GM12878 (cell line): ENCODE measurements around the gene DUSP11. TPM values are rescaled to one million over a fixed set of nuclear protein-coding genes. Genes with fewer than 3 reads are reported as not detected.
A peak's percentile ranks its signal among the peaks of the same experiment; 100 is the strongest.

Experiments
- BACH1 ChIP-seq: fragments of 450-650 bp; IDR thresholded peaks from 2 replicates; pipeline ENCODE4 v1.6.1; 2017; ENCODE audit warnings: mild to moderate bottlenecking, borderline replicate concordance
- BRCA1 ChIP-seq: IDR thresholded peaks from 2 replicates; pipeline ENCODE4 v1.6.1; 2011; ENCODE audit warnings: low read depth, low read length, improper control_type of control experiment
- CHD2 ChIP-seq: IDR thresholded peaks from 2 replicates; pipeline ENCODE4 v1.6.1; 2011; ENCODE audit warnings: low read depth, low read length, improper control_type of control experiment, borderline replicate concordance
- EGR1 ChIP-seq, 2 experiments: IDR thresholded peaks; 1 replicate in 1 of 2; 2 replicates in 1 of 2; pipeline ENCODE4 v1.6.1; 2011 to 2012; ENCODE audit warnings: low read depth in 2 of 2, low read length in 2 of 2, borderline replicate concordance in 1 of 2, mild to moderate bottlenecking in 1 of 2, moderate library complexity in 1 of 2
- ESRRA ChIP-seq: IDR thresholded peaks from 2 replicates; pipeline ENCODE4 v1.6.1; 2012; ENCODE audit warnings: mild to moderate bottlenecking, low read length, improper control_type of control experiment
- HDAC2 ChIP-seq: fragments of 200-600 bp; sonication (generic); IDR thresholded peaks from 2 replicates; pipeline ENCODE4 v1.6.1; 2017
- JUND ChIP-seq: IDR thresholded peaks from 2 replicates; pipeline ENCODE4 v1.6.1; 2012; ENCODE audit warnings: low read depth, mild to moderate bottlenecking, low read length, improper control_type of control experiment, moderate library complexity
- MXI1 ChIP-seq: fragments of 150-350 bp; IDR thresholded peaks from 2 replicates; pipeline ENCODE4 v1.6.1; 2011; ENCODE audit warnings: low read depth, mild to moderate bottlenecking, inconsistent platforms, low read length, improper control_type of control experiment
- MYC ChIP-seq: IDR thresholded peaks from 2 replicates; pipeline ENCODE4 v1.6.1; 2011; ENCODE audit warnings: mild to moderate bottlenecking, low read length, moderate library complexity, inconsistent platforms; ENCODE audit not compliant: insufficient read depth, insufficient replicate concordance, insufficient read length, severe bottlenecking
- POLR2AphosphoS2 ChIP-seq: IDR thresholded peaks from 2 replicates; pipeline ENCODE4 v1.6.1; 2011; ENCODE audit warnings: low read depth, mild to moderate bottlenecking, low read length, improper control_type of control experiment, moderate library complexity
- RAD21 ChIP-seq: IDR thresholded peaks from 2 replicates; pipeline ENCODE4 v1.6.1; 2011; ENCODE audit warnings: mild to moderate bottlenecking, low read depth, low read length, moderate library complexity; ENCODE audit not compliant: insufficient read depth
- RB1 ChIP-seq: fragments of 450-650 bp; formaldehyde crosslinking; IDR thresholded peaks from 2 replicates; pipeline ENCODE4 v1.6.1; 2017; ENCODE audit warnings: mild to moderate bottlenecking, borderline replicate concordance
- RFX5 ChIP-seq: IDR thresholded peaks from 2 replicates; pipeline ENCODE4 v1.6.1; 2011; ENCODE audit warnings: low read depth, low read length, improper control_type of control experiment
- RUNX3 ChIP-seq: IDR thresholded peaks from 2 replicates; pipeline ENCODE4 v1.6.1; 2012; ENCODE audit warnings: low read length, inconsistent platforms
- SIN3A ChIP-seq: IDR thresholded peaks from 2 replicates; pipeline ENCODE4 v1.6.1; 2012; ENCODE audit warnings: low read depth, low read length, improper control_type of control experiment
- SIX5 ChIP-seq: IDR thresholded peaks from 2 replicates; pipeline ENCODE4 v1.6.1; 2011; ENCODE audit warnings: mild to moderate bottlenecking, low read depth, low read length, moderate library complexity; ENCODE audit not compliant: severe bottlenecking
- ZNF274 ChIP-seq: IDR thresholded peaks from one replicate; pipeline ENCODE4 v1.8.0; 2011; ENCODE audit not compliant: insufficient read length, insufficient read depth
- polyA plus RNA-seq, 11 experiments: library from polyadenylated mRNA; depleted of rRNA in 4 of 11; unstranded in 6 of 11; stranded (reverse) in 5 of 11; fragments of >200 nt; fragmentation: Nextera tagmentation in 4 of 11; fragmentation: Illumina TruSeq in 1 of 11; extraction: Ambion mirVana in 4 of 11; extraction: Trizol in 1 of 11; gene quantifications; 1 replicate in 1 of 11; 2 replicates in 10 of 11; pipeline versions ENCODE4 v1.2.1 to v1.2.3, GENCODE V29; 2011 to 2016; ENCODE audit warnings: inconsistent platforms in 2 of 11, missing spikeins in 2 of 11, low read depth in 1 of 11
- total RNA-seq, 4 experiments: library from RNA; depleted of rRNA in 3 of 4; stranded (reverse); fragments of >200 nt in 3 of 4; fragmentation: Illumina TruSeq in 1 of 4; extraction: Trizol in 1 of 4; gene quantifications; 2 replicates each; pipeline versions ENCODE4 v1.2.1 to v1.2.3, GENCODE V29; 2013 to 2021
- TF ChIP-seq, protein P1 (sequence below): fragments of 450-650 bp; IDR thresholded peaks from 2 replicates; pipeline ENCODE4 v1.6.1; 2017; ENCODE audit warnings: mild to moderate bottlenecking, moderate library complexity
- TF ChIP-seq, protein P2 (sequence below): fragments of 150-350 bp; IDR thresholded peaks from 2 replicates; pipeline ENCODE4 v1.6.1; 2016; ENCODE audit warnings: low read depth, low read length
- TF ChIP-seq, protein P3 (sequence below): fragments of 450-650 bp; IDR thresholded peaks from 2 replicates; pipeline ENCODE4 v1.6.1; 2018; ENCODE audit warnings: borderline replicate concordance, mild to moderate bottlenecking; ENCODE audit not compliant: partially characterized antibody

DUSP11 gene
- total and polyA plus RNA-seq, 10 of the 15 experiments (the other 5 are each of a cell fraction or from before 2014, with no cell fraction given) = 26.4 to 78.4 (median 47.9) TPM

DNA sequence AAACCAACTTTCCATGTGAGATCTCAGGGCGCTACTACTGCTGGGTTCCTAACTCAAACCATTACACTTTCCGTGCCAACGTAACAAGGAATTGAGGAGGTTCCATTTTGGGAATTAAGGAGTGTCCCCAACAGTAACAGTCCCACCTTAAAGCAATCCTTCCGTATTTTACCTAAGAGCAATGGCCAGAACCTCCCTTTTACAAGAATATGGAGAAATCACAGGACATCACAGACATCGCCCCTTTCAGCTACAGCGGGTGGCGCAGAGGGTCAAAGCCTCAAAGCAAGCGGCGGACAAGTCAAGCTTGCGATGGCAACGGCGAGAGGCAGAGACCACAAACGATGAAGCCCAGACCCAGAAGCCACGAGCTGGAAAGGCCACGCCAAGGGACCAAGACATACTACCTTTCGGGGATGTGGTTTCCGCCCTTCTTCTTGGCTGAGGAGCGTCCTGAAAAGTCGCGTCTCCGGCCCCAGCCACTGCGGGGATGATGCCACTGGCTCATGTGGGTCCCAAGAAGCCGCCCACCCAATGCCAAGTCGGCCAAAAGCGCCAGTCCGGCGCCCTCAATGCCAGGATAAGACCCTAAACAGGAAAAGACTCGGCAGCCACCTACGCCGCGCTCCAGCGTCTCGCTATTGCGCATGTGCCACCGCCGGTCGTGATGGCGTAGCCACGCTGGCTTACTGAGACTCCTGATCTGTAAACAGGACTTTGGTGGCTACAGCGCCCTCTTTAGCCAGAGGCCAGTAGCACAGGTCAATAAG is at the start of gene DUSP11 (continued):
- TF ChIP-seq, protein P1, sequence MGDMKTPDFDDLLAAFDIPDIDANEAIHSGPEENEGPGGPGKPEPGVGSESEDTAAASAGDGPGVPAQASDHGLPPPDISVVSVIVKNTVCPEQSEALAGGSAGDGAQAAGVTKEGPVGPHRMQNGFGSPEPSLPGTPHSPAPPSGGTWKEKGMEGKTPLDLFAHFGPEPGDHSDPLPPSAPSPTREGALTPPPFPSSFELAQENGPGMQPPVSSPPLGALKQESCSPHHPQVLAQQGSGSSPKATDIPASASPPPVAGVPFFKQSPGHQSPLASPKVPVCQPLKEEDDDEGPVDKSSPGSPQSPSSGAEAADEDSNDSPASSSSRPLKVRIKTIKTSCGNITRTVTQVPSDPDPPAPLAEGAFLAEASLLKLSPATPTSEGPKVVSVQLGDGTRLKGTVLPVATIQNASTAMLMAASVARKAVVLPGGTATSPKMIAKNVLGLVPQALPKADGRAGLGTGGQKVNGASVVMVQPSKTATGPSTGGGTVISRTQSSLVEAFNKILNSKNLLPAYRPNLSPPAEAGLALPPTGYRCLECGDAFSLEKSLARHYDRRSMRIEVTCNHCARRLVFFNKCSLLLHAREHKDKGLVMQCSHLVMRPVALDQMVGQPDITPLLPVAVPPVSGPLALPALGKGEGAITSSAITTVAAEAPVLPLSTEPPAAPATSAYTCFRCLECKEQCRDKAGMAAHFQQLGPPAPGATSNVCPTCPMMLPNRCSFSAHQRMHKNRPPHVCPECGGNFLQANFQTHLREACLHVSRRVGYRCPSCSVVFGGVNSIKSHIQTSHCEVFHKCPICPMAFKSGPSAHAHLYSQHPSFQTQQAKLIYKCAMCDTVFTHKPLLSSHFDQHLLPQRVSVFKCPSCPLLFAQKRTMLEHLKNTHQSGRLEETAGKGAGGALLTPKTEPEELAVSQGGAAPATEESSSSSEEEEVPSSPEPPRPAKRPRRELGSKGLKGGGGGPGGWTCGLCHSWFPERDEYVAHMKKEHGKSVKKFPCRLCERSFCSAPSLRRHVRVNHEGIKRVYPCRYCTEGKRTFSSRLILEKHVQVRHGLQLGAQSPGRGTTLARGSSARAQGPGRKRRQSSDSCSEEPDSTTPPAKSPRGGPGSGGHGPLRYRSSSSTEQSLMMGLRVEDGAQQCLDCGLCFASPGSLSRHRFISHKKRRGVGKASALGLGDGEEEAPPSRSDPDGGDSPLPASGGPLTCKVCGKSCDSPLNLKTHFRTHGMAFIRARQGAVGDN = peak; percentile 87; the same call in 1 of the 2 replicates
- TF ChIP-seq HDAC2 (no peak), RUNX3 (peak; percentile 5; the same call in 1 of the 2 replicates), BACH1 (0 out of 2 replicates have a peak, but pooled peaks have one; percentile 21), MYC (no peak), CHD2 (no peak), ESRRA (peak; percentile 87), JUND (no peak), RAD21 (peak; percentile 54; the same call in 1 of the 2 replicates), EGR1 (IDR thresholded peaks at IDR 0.05; ENCODE audit: borderline replicate concordance in 1 of 2, low read depth in 2 of 2, low read length in 2 of 2) (peak in 1 of 2 experiments; percentile 35; a peak in 1 of 3 replicates), SIX5 (no peak), ZNF274 (no peak), RFX5 (peak; percentile 52; the same call in 1 of the 2 replicates), SIN3A (0 out of 2 replicates have a peak, but pooled peaks have one; percentile 75), RB1 (peak; percentile 45; the same call in 1 of the 2 replicates), MXI1 (peak; percentile 65; the same call in 1 of the 2 replicates), POLR2AphosphoS2 (peak; percentile 81), BRCA1 (no peak)
- TF ChIP-seq, protein P2, sequence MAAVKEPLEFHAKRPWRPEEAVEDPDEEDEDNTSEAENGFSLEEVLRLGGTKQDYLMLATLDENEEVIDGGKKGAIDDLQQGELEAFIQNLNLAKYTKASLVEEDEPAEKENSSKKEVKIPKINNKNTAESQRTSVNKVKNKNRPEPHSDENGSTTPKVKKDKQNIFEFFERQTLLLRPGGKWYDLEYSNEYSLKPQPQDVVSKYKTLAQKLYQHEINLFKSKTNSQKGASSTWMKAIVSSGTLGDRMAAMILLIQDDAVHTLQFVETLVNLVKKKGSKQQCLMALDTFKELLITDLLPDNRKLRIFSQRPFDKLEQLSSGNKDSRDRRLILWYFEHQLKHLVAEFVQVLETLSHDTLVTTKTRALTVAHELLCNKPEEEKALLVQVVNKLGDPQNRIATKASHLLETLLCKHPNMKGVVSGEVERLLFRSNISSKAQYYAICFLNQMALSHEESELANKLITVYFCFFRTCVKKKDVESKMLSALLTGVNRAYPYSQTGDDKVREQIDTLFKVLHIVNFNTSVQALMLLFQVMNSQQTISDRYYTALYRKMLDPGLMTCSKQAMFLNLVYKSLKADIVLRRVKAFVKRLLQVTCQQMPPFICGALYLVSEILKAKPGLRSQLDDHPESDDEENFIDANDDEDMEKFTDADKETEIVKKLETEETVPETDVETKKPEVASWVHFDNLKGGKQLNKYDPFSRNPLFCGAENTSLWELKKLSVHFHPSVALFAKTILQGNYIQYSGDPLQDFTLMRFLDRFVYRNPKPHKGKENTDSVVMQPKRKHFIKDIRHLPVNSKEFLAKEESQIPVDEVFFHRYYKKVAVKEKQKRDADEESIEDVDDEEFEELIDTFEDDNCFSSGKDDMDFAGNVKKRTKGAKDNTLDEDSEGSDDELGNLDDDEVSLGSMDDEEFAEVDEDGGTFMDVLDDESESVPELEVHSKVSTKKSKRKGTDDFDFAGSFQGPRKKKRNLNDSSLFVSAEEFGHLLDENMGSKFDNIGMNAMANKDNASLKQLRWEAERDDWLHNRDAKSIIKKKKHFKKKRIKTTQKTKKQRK = no peak
- TF ChIP-seq, protein P3, sequence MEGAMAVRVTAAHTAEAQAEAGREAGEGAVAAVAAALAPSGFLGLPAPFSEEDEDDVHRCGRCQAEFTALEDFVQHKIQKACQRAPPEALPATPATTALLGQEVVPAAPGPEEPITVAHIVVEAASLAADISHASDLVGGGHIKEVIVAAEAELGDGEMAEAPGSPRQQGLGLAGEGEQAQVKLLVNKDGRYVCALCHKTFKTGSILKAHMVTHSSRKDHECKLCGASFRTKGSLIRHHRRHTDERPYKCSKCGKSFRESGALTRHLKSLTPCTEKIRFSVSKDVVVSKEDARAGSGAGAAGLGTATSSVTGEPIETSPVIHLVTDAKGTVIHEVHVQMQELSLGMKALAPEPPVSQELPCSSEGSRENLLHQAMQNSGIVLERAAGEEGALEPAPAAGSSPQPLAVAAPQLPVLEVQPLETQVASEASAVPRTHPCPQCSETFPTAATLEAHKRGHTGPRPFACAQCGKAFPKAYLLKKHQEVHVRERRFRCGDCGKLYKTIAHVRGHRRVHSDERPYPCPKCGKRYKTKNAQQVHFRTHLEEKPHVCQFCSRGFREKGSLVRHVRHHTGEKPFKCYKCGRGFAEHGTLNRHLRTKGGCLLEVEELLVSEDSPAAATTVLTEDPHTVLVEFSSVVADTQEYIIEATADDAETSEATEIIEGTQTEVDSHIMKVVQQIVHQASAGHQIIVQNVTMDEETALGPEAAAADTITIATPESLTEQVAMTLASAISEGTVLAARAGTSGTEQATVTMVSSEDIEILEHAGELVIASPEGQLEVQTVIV = peak; percentile 34
